HepG2 (cell line): ENCODE results near the gene SMC6. TPM values are rescaled to one million over a fixed set of nuclear protein-coding genes. Genes with fewer than 3 reads are reported as not detected.

ENCODE experiments used
- AKNA ChIP-seq: sonication (generic); formaldehyde crosslinking; IDR thresholded peaks from 2 replicates; pipeline ENCODE4 v1.4.0; 2020; ENCODE audit warnings: missing genetic modification reagents, borderline replicate concordance
- CAMTA2 ChIP-seq: sonication (generic); formaldehyde crosslinking; IDR thresholded peaks from 2 replicates; pipeline ENCODE4 v1.4.0; 2020; ENCODE audit warnings: mild to moderate bottlenecking, missing genetic modification reagents, borderline replicate concordance
- CHD2 ChIP-seq: IDR thresholded peaks from 2 replicates; pipeline ENCODE4 v1.6.1; 2011; ENCODE audit warnings: low read depth, low read length, improper control_type of control experiment
- ELF3 ChIP-seq: IDR thresholded peaks from 2 replicates; pipeline ENCODE4 v1.6.1; 2016; ENCODE audit warnings: missing genetic modification reagents, missing compliant biosample characterization
- SAFB2 ChIP-seq: sonication (generic); formaldehyde crosslinking; IDR thresholded peaks from 2 replicates; pipeline ENCODE4 v1.5.1; 2020; ENCODE audit warnings: missing genetic modification reagents, low read depth, mild to moderate bottlenecking, borderline replicate concordance
- SRSF1 ChIP-seq: fragments of 200-400 bp; formaldehyde crosslinking; optimal IDR thresholded peaks from 2 replicates; pipeline ENCODE3; 2017; ENCODE audit warnings: mild to moderate bottlenecking, low read depth, low read length, moderate library complexity
- TFAP4 ChIP-seq: sonication (generic); IDR thresholded peaks from 2 replicates; pipeline ENCODE4 v1.6.1; 2016; ENCODE audit warnings: low read depth, borderline replicate concordance
- XRCC5 ChIP-seq: fragments of 200-400 bp; formaldehyde crosslinking; optimal IDR thresholded peaks from 2 replicates; pipeline ENCODE3; 2017; ENCODE audit warnings: mild to moderate bottlenecking, low read length
- ZBTB20 ChIP-seq: sonication (generic); formaldehyde crosslinking; IDR thresholded peaks from 2 replicates; pipeline ENCODE4 v1.8.1; 2023; ENCODE audit warnings: missing genetic modification reagents, low read depth, mild to moderate bottlenecking, borderline replicate concordance
- ZBTB39 ChIP-seq: sonication (generic); formaldehyde crosslinking; IDR thresholded peaks from 2 replicates; pipeline ENCODE4 v1.5.0; 2020; ENCODE audit warnings: missing genetic modification reagents
- ZNF383 ChIP-seq: sonication (generic); formaldehyde crosslinking; IDR thresholded peaks from 2 replicates; pipeline ENCODE4 v1.4.0; 2020; ENCODE audit warnings: missing genetic modification reagents, mild to moderate bottlenecking, borderline replicate concordance
- ZNF44 ChIP-seq: sonication (generic); formaldehyde crosslinking; IDR thresholded peaks from 2 replicates; pipeline ENCODE4 v1.5.1; 2020; ENCODE audit warnings: mild to moderate bottlenecking, missing genetic modification reagents
- ZNF513 ChIP-seq: sonication (generic); formaldehyde crosslinking; conservative IDR thresholded peaks from 2 replicates; pipeline ENCODE4 v1.5.0; 2020; ENCODE audit warnings: missing genetic modification reagents
- ZNF580 ChIP-seq: IDR thresholded peaks from 2 replicates; pipeline ENCODE4 v1.6.1; 2016; ENCODE audit warnings: low read depth, borderline replicate concordance
- ZNF766 ChIP-seq: sonication (generic); formaldehyde crosslinking; IDR thresholded peaks from 2 replicates; pipeline ENCODE4 v1.5.0; 2020; ENCODE audit warnings: missing genetic modification reagents, borderline replicate concordance
- ZNF800 ChIP-seq: sonication (generic); formaldehyde crosslinking; IDR thresholded peaks from 2 replicates; pipeline ENCODE4 v1.4.0; 2020; ENCODE audit warnings: missing genetic modification reagents
- polyA plus RNA-seq, 8 experiments: library from polyadenylated mRNA; depleted of rRNA in 3 of 8; stranded (reverse) in 7 of 8; unstranded in 1 of 8; fragments of >200 nt; fragmentation: Illumina TruSeq in 4 of 8; extraction: Trizol in 4 of 8; gene quantifications; 2 replicates each; pipeline versions ENCODE4 v1.2.1 to v1.2.3, GENCODE V29; 2011 to 2016; ENCODE audit warnings: low read depth in 4 of 8, missing spikeins in 1 of 8, mixed read lengths in 1 of 8; ENCODE audit not compliant: insufficient read depth in 1 of 8
- total RNA-seq, 5 experiments: library from RNA; depleted of rRNA; stranded (reverse); fragments of >200 nt; fragmentation: Illumina TruSeq; extraction: Trizol; gene quantifications; 2 replicates each; pipeline ENCODE4 v1.2.3, GENCODE V29; 2016; ENCODE audit warnings: low read depth in 1 of 5

Gene SMC6
- total and polyA plus RNA-seq, 2 of the 13 experiments (the other 11 are each of a cell fraction or from before 2014, with no cell fraction given): 18.9 to 55.3 TPM

- no peak for TF ChIP-seq ZBTB20
- TF ChIP-seq AKNA (CRISPR knock-in tag): no peak
- 0 out of 2 replicates have a peak, but pooled peaks have one; percentile 20 for TF ChIP-seq SAFB2 (CRISPR knock-in tag)
- no peak for TF ChIP-seq CAMTA2
- no peak for TF ChIP-seq TFAP4
- no peak for TF ChIP-seq XRCC5
- no peak for TF ChIP-seq ZBTB39
- TF ChIP-seq ZNF800 (CRISPR knock-in tag): no peak
- no peak for TF ChIP-seq ZNF513
- TF ChIP-seq SRSF1: peak; percentile 75
- no peak; the same call in 1 of the 2 replicates for TF ChIP-seq ZNF44
- TF ChIP-seq ZNF580 (CRISPR knock-in tag): no peak; the same call in 1 of the 2 replicates
- no peak for TF ChIP-seq ZNF383
- TF ChIP-seq CHD2: peak; percentile 18; the same call in 1 of the 2 replicates
- no peak for TF ChIP-seq ZNF766 (CRISPR knock-in tag)
- peak; percentile 89 for TF ChIP-seq ELF3 (CRISPR knock-in tag)
Measured at GRCh38 chr2:17753803-17754663, at the start of gene SMC6, which contains the start of gene GEN1 (continued).
